Tibial nerve (tissue), 4 donors: ENCODE measurements around the gene MAGI2.

Experiments used
- EP300 ChIP-seq, 2 donors: sonication (generic); formaldehyde crosslinking; IDR thresholded peaks; one replicate each; pipeline ENCODE4 v1.6.1; 2017; ENCODE audit warnings: antibody characterized with exemption in 2 of 2, mild to moderate bottlenecking in 1 of 2
- POLR2A ChIP-seq, 2 donors: fragments of 450-650 bp; IDR thresholded peaks; one replicate each; pipeline ENCODE4 v1.6.1; 2017; ENCODE audit warnings: antibody characterized with exemption in 2 of 2, mild to moderate bottlenecking in 2 of 2, moderate library complexity in 2 of 2
- TF ChIP-seq, protein P1 (sequence below), 5 experiments: fragments of 200-600 bp in 3 of 5; fragments of 450-650 bp in 2 of 5; sonication (generic) in 3 of 5; IDR thresholded peaks; one replicate each; pipeline ENCODE4 v1.5.1; 2016 to 2019; ENCODE audit warnings: antibody characterized with exemption in 5 of 5, mild to moderate bottlenecking in 3 of 5, moderate library complexity in 2 of 5

- TF ChIP-seq, protein P1, sequence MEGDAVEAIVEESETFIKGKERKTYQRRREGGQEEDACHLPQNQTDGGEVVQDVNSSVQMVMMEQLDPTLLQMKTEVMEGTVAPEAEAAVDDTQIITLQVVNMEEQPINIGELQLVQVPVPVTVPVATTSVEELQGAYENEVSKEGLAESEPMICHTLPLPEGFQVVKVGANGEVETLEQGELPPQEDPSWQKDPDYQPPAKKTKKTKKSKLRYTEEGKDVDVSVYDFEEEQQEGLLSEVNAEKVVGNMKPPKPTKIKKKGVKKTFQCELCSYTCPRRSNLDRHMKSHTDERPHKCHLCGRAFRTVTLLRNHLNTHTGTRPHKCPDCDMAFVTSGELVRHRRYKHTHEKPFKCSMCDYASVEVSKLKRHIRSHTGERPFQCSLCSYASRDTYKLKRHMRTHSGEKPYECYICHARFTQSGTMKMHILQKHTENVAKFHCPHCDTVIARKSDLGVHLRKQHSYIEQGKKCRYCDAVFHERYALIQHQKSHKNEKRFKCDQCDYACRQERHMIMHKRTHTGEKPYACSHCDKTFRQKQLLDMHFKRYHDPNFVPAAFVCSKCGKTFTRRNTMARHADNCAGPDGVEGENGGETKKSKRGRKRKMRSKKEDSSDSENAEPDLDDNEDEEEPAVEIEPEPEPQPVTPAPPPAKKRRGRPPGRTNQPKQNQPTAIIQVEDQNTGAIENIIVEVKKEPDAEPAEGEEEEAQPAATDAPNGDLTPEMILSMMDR (IDR thresholded peaks at IDR 0.05), result no peak
- TF ChIP-seq POLR2A (IDR thresholded peaks at IDR 0.05), result no peak
- TF ChIP-seq EP300 (IDR thresholded peaks at IDR 0.05), result no peak
Measured at GRCh38 chr7:79216236-79216635, 237.2 kb downstream of the MAGI2 start.
